Lung (tissue), 12 donors: Measurements from ENCODE around the gene GAK. TPM values are rescaled to one million over a fixed set of nuclear protein-coding genes. Genes with fewer than 3 reads are reported as not detected.

Source experiments
- ATAC-seq: fragments of 200-7000 bp; cut with Tn5 transposase; one replicate; pipeline ENCODE4 v1.9.1; 2020; ENCODE audit warnings: moderate number of reproducible peaks; ENCODE audit not compliant: insufficient read depth, low FRiP score
- DNase-seq, 3 donors: peaks; one replicate each; pipeline ENCODE4 v3.0.0-alpha.2; 2013 to 2017
- H3K27ac ChIP-seq, 2 donors: one replicate each; pipeline ENCODE4 v1.5.1; 2013; ENCODE audit warnings: mild to moderate bottlenecking in 2 of 2, moderate library complexity in 2 of 2, control low read depth in 1 of 2, inconsistent platforms in 1 of 2, low read depth in 1 of 2, low read length in 1 of 2
- H3K27me3 ChIP-seq, 3 donors: one replicate each; pipeline ENCODE4 v1.5.1; 2013; ENCODE audit warnings: low read length in 2 of 3; ENCODE audit not compliant: control insufficient read depth in 3 of 3, insufficient read depth in 3 of 3
- H3K36me3 ChIP-seq, 4 donors: one replicate each; pipeline ENCODE4 v1.5.1; 2013; ENCODE audit warnings: low read length in 4 of 4, mild to moderate bottlenecking in 1 of 4, moderate library complexity in 1 of 4; ENCODE audit not compliant: control insufficient read depth in 4 of 4, insufficient read depth in 4 of 4
- H3K4me1 ChIP-seq, 5 donors: one replicate each; pipeline ENCODE4 v1.5.1; 2013; ENCODE audit warnings: low read length in 5 of 5, mild to moderate bottlenecking in 2 of 5, moderate library complexity in 1 of 5; ENCODE audit not compliant: control insufficient read depth in 5 of 5, insufficient read depth in 5 of 5
- H3K4me3 ChIP-seq: one replicate; pipeline ENCODE4 v1.5.1; 2013; ENCODE audit warnings: mild to moderate bottlenecking, control low read depth, moderate library complexity
- H3K9ac ChIP-seq, 2 donors: one replicate each; pipeline ENCODE4 v1.5.1; 2013; ENCODE audit warnings: low read length in 2 of 2, control low read depth in 1 of 2; ENCODE audit not compliant: insufficient read depth in 1 of 2
- H3K9me3 ChIP-seq, 4 donors: one replicate each; pipeline ENCODE4 v1.5.1; 2013; ENCODE audit warnings: low read length in 3 of 4, mild to moderate bottlenecking in 1 of 4, moderate library complexity in 1 of 4; ENCODE audit not compliant: control insufficient read depth in 4 of 4, insufficient read depth in 3 of 4
- CTCF ChIP-seq: IDR thresholded peaks from 2 replicates; pipeline ENCODE4 v1.5.1; 2012; ENCODE audit warnings: mild to moderate bottlenecking; ENCODE audit errors: control extremely low read depth, extremely low read depth
- WGBS, 2 donors: extraction: QIAGEN DNeasy Blood & Tissue Kit; methylation state at CpG; one replicate each; pipeline ENCODE4 v1.1.7; 2013; 5-methylcytosine and 5-hydroxymethylcytosine counted together
- polyA plus RNA-seq, 2 donors: library from polyadenylated mRNA; stranded (reverse); fragments of 200-250 nt; gene quantifications; one replicate each; pipeline ENCODE4 v1.2.1, GENCODE V29; 2013
- total RNA-seq, 2 donors: library from RNA; depleted of rRNA in 1 of 2; stranded (reverse); fragments of >200 nt in 1 of 2; gene quantifications; one replicate each; pipeline ENCODE4 v1.2.1, GENCODE V29; 2014 to 2021
- donor health status: control.
- donor health status: control.
- donor health status: Bipolar disorder and iron deficiency.
- donor health status: healthy.
- donor health status: DM: yes; HTN: yes; CAD: no.

GAK gene
- total and polyA plus RNA-seq, 4 donors = 101 to 178 (median 137) TPM

DNA sequence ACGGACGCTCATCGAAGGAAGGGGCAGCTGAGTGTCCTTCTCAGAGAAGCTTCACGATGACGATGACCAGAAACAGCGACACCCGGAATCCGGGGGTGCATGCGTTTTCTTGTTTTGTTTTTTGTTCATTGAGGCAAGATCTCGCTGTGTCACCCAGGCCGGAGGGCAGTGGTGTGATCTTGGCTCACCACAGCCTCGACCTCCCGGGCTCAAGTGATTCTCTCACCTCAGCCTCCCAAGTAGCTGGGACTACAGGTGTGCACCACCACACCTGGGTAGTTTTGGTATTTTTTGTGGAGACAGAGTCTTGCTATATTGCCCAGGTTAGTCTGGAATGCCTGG lies 21.4 kb upstream of the GAK start:
- H3K36me3 ChIP-seq = peaks cover 0 to 36% (median 4%) of the 10 kb centered on the region in 4 donors
- H3K27me3 ChIP-seq = no peaks in the 10 kb centered on the region
- DNase-seq (no peak), ATAC-seq (no peak)
- H3K27ac ChIP-seq = no peak overlapping the region
- no peaks in the 10 kb centered on the region for H3K4me1 ChIP-seq
- no peak overlapping the region for H3K4me3 ChIP-seq
- TF ChIP-seq CTCF = no peak
- WGBS, 2 donors = 97 to 98% methylated on average over 13 of the region's 13 CpGs
- H3K9ac ChIP-seq = no peak overlapping the region
- no peaks in the 10 kb centered on the region for H3K9me3 ChIP-seq

- no peak for ATAC-seq
- Histone ChIP-seq H3K27me3 (no peaks in the 10 kb centered on the region), H3K9ac (no peak overlapping the region), H3K9me3 (no peaks in the 10 kb centered on the region), H3K4me3 (no peak overlapping the region), H3K36me3 (peaks cover 0 to 31% (median 4%) of the 10 kb centered on the region in 4 donors), H3K27ac (no peak overlapping the region), H3K4me1 (no peaks in the 10 kb centered on the region)
- DNase-seq = no peak
- TF ChIP-seq CTCF = no peak
- 95 to 97% methylated on average over 28 of the region's 28 CpGs for WGBS, 2 donors
Observed at GRCh38 chr4:952881-953573, 20.9 kb upstream of the GAK start.

DNA sequence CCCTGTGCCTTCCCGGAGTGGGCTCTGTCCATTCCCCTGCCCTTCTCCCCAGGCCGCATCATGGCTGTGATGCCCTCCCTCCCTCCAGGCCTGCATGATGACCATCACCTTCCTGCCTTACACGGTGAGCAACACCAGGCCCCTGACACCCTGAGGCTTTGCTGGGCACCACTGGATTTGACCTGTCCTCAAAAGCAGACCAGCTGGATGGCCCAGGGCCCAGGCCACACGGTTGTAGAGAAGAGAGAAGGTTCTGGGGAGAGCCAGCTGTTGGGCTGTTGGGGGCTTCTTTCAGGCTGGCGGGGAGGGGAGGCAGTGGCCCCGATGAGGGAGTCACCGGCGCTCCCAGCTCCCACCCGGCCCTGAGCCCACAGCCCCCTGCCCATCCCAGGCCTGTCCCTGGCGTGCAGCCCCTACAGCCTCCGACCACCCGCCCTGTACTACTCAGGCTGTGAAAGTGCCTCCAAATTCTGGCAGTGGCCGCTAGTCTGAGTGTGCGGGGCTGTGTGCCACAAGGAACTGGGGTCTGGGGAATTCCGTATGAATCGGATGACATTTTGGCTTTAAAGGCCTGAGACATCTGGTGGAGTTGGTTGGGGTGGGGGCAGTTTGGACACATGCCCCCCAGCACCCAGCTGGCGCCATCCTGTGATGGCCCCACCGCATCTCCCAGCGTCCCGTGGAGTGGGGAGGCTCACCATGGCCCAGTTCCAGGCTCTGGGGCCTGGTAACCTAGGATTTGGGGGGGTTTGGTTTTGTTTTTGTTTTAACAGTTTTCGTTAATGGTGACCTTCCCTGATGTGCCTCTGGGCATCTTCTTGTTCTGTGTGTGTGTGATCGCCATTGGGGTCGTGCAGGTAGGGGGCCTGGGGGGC lies 19.7 kb upstream of the GAK start:
- WGBS, 2 donors = 90 to 97% methylated on average over 23 of the region's 23 CpGs
- H3K27ac ChIP-seq = no peak overlapping the region
- H3K9me3 ChIP-seq = no peaks in the 10 kb centered on the region
- H3K4me1 ChIP-seq = no peaks in the 10 kb centered on the region
- no peak for DNase-seq
- no peak for TF ChIP-seq CTCF
- ATAC-seq = no peak
- H3K9ac ChIP-seq = no peak overlapping the region
- no peaks in the 10 kb centered on the region for H3K27me3 ChIP-seq
- H3K4me3 ChIP-seq = no peak overlapping the region
- H3K36me3 ChIP-seq = peaks cover 0 to 27% (median 4%) of the 10 kb centered on the region in 4 donors
